SU-DHL-6 (cell line): ENCODE data around the gene MPHOSPH6.

ENCODE experiments used
- EZH2phosphoT487 ChIP-seq: fragments of 200-600 bp; sonication (generic), shearing (Covaris generic); conservative IDR thresholded peaks from 2 replicates; pipeline ENCODE4 v1.6.1; 2018; ENCODE audit warnings: mild to moderate bottlenecking, antibody characterized with exemption, low read length, moderate library complexity, mixed read lengths
- TF ChIP-seq, protein P1 (sequence below): fragments of 200-600 bp; sonication (generic); IDR thresholded peaks from one replicate; pipeline ENCODE4 v1.5.1; 2017; ENCODE audit warnings: antibody characterized with exemption, mild to moderate bottlenecking, low read length, moderate library complexity; ENCODE audit not compliant: insufficient read depth, poor library complexity, severe bottlenecking

- TF ChIP-seq, protein P1, sequence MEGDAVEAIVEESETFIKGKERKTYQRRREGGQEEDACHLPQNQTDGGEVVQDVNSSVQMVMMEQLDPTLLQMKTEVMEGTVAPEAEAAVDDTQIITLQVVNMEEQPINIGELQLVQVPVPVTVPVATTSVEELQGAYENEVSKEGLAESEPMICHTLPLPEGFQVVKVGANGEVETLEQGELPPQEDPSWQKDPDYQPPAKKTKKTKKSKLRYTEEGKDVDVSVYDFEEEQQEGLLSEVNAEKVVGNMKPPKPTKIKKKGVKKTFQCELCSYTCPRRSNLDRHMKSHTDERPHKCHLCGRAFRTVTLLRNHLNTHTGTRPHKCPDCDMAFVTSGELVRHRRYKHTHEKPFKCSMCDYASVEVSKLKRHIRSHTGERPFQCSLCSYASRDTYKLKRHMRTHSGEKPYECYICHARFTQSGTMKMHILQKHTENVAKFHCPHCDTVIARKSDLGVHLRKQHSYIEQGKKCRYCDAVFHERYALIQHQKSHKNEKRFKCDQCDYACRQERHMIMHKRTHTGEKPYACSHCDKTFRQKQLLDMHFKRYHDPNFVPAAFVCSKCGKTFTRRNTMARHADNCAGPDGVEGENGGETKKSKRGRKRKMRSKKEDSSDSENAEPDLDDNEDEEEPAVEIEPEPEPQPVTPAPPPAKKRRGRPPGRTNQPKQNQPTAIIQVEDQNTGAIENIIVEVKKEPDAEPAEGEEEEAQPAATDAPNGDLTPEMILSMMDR, result no peak
- TF ChIP-seq EZH2phosphoT487, result no peak
These were observed 53.5 kb downstream of the MPHOSPH6 start for GRCh38 chr16:82116535-82116934.
